ENCODE measurements around the gene ARAP1.
A peak's percentile ranks its signal among the peaks of the same experiment; 100 is the strongest.

The ARAP1 gene

GRCh38 chr11:72721689-72722049, 30.5 kb downstream of the ARAP1 start:
- DNase-seq, result no peak

DNA sequence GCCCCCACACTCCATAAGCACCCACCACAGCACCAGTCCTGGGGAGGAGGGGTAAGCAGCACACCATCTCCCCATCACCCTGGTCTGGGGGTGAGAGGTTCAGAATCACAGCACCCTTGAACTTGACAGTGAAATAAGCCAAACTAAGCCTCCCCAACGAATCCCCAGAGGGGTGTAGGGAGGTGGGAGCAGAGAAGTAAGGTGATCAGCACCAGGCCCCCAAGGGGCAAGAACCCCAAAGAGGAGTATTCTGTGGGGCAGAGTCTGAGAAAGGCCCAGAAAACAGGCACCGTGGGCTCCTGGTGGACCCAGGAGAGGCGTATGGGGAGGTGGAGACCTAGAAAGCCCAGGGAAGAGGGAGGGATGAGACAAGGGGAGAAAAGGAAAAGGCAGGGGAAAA, 30.9 kb downstream of the ARAP1 start:
- no peak for DNase-seq

- no peak for DNase-seq
Measured at GRCh38 chr11:72720784-72721183, 31.4 kb downstream of the ARAP1 start.

DNA sequence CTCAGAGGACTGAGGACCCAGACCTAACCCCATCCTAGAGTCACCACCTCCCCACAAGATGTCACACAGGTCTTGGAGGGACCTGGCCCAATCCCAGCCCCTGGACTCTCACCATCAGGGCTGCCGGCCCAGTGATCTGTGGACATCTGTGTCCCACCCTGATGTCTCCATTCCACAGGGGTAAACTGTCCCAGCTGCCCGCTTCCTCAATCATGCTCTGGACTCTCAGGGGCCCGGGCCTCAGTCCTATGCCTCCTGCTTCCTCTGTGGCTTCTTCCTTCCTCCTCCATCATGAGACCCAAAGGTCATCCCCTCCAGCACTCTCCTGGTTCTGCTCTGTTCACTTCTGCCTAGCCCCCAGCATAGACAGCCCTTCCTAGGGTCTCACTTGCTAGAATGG, 32.2 kb downstream of the ARAP1 start:
- no peak for DNase-seq

- no peak for DNase-seq
Measured at GRCh38 chr11:72719551-72719950, 32.7 kb downstream of the ARAP1 start.

DNA sequence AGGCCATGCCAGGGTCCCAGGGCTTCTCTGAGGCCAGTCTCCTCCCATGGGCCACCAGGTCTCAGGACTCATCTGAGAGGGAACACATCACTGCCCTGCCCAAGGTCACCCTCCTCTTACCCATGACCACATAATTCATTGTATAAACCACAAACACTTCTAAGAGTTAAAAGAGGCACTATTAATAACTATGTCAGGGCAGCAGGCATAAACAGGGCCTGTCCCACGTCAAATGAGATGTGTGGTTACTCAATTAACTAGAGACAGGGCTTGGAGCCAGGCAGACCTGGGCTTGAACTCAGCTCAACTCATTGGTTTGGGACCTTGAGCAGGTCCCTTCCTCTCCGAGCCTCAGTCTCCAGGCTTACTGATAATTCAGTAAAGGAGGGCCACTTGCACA, 33.1 kb downstream of the ARAP1 start:
- DNase-seq, result no peak

DNA sequence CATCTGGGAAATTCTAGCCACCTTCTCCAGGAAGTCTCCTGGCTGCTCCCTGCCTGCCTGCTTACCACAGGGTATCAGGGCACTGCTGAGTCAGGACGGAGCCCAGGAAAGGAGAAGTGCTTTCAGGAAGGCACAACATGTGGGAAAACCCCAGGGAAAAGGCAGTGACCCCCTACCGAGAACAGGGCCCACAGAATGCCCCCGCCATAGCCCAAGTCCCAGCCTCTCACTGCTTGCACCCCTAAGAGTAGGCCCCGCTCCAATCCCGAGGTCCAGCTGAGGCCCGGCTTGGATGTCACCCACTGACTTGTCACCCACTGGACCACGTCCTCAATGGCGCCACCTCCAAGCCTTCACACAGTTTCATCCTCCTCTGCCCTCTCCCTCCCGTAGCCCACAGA, 34.1 kb downstream of the ARAP1 start:
- DNase-seq, result no peak

DNA sequence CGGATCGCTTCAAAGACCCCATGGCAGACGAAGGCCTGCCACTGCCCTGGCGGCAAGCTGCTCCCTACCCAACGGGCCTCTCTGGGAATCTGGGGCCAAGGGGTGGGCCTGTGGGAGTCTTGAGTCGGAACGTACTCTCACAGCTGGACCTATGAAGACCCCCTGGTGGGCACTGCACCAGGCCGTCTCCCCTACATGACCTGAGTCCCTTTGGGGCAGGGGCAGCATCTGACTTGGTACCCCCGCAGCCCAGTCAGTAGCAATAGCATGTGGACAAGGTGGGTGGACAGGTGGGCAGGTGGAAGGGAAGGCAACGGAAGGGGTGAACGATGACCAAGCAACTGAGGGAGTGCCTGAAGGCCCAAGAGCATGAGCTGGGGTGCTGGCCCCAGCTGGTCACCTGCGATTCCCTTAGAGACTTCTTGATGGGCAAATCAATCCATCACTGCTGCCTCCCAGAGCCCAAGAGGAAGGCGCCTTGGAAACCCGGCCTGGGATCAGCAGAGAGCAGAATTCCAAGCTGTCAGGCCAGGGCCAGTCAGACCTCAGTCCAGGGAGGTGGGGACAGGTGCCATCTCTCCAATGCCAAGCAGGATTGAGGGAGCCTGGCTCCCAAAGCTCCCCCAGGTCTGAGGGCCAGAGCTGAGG, 35.3 kb downstream of the ARAP1 start:
- no peak for DNase-seq

DNA sequence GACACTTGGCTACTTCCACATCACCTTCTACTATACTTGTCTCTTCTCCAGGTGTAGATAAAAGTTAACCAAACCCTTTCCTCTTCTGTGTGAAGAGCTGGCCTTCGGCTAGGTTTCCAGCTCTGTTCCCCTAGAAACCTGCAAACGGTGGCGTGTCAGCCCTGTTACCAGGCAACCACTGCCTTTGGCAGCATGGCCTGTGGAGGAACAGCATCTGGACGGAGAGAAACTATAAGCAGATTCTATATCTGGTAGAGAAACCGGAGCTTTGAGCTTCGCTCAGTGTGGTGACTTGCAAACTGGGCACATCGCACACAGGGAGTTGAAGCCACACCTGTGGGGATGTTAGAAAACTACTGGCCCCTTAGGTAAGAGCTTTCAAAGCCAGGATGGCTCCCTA, 35.9 kb downstream of the ARAP1 start:
- peak; percentile 14 for DNase-seq

DNA sequence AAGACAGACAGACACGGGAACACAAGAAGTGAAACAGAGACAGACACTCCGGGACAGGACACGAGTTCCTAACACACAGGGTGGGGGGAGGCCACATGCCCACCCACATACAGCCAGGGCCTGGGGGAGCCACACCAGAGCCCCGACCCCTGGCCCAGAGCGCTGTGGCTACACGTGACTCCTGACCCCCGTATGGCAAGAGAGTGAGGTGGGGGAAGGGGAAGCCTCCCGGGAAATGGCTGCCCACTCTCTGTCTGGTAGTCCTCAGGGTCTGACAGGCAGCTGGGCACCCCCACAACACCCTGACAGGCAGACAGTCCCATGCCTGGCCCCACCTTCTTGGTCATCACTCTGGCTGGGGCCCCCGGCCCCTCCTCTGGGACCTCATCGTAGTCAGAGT, 39.4 kb downstream of the ARAP1 start:
- no peak for DNase-seq

DNA sequence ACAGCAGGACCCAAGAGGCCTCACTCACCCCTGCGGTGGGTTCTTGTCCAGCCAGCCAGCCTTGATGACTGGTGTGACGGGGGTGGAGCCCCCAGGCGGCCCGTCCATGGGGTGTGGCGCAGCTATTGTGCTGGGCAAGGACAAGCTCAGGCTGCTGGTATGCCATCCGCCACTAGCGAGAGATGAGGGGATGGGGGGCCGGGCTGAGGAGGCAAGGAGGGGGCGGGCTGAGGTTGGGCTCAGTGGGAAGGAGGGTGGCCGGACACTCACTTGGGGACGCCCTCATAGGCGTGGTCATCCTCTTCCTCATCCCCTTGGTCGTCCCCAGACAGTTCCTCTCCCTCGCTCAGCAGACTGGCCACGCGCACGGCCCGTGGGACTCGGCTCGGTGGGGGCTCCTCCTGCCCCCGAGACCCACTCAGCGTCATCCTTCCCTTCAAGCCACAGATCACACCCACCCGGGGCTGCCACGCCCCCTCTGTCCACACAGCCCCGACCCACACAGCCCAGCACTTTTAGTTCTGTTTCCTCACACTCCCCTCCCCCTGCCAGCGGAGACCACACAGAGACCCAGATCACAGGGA, 39.9 kb downstream of the ARAP1 start:
- no peak for DNase-seq

GRCh38 chr11:72711141-72711540, 41.1 kb downstream of the ARAP1 start:
- DNase-seq, result no peak

DNA sequence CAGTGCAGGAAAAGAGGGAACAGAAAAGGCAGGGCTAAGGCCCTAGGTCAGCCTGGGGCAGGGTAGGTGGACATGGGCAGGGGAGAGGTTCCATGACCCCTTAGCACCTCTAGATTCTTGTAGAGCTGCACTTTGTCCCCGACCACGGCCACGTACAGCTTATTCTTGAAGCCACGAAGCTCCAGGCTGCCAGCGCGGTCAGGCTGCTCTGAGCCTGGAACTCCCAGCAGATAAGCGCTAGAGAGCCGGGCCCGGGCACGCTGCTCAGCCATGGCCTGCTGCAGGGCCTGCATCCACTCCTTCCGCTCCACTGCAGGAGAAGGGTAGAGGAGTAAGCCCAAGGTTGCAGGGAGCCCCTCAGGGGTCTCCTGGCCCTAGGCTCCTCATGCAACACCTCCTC, 41.9 kb downstream of the ARAP1 start:
- DNase-seq, result no peak

GRCh38 chr11:72709478-72710238, 42.5 kb downstream of the ARAP1 start:
- no peak for DNase-seq

DNA sequence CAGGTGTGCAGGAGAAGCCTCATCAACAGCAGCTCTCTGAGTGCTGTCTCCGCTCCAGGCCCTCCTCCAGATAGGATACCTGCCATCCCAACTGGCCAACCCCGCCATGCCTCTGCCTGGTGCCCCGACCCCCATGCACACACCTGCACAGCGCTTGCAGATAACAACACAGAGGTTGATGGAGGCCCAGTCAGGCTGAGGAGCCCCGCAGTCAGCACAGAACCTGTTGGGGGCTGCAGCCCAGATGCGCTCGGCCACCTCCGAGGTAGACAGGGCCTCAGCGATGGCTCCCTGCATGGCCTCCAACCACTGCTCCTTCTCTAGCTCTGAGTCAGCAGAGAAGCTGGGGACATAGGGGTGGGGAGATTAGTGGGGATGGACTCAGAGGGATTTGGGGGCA, 45.2 kb downstream of the ARAP1 start:
- DNase-seq, result no peak

- no peak for DNase-seq
Measured at GRCh38 chr11:72706579-72706978, 45.6 kb downstream of the ARAP1 start.

- DNase-seq, result no peak
Measured at GRCh38 chr11:72705442-72706365, 46.5 kb downstream of the ARAP1 start.

DNA sequence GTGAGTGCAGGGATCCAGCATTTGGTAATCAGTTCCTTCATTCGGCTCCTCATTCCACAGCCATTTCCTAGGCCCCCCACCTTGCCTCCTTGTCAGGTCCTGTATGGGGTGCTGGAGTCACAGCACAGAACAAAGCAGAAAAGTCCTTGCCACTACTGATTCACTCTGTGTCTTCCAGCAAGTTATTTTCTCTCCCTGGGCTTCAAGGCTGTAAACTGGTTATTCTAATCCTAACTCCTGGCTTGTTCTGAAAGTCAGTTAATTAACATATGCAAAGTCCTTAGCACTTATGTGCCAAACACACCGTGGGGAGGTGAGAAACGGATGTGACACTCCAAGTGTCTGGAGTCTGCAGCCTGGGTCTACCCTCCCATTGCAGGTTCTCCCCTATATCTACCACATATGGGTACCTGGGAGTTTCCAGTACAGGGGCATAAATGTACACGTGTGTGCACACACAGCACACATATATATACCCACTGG, 47.4 kb downstream of the ARAP1 start:
- no peak for DNase-seq

- no peak for DNase-seq
Measured at GRCh38 chr11:72704028-72704782, 48.0 kb downstream of the ARAP1 start.

GRCh38 chr11:72703267-72704008, 48.8 kb downstream of the ARAP1 start:
- no peak for DNase-seq

DNA sequence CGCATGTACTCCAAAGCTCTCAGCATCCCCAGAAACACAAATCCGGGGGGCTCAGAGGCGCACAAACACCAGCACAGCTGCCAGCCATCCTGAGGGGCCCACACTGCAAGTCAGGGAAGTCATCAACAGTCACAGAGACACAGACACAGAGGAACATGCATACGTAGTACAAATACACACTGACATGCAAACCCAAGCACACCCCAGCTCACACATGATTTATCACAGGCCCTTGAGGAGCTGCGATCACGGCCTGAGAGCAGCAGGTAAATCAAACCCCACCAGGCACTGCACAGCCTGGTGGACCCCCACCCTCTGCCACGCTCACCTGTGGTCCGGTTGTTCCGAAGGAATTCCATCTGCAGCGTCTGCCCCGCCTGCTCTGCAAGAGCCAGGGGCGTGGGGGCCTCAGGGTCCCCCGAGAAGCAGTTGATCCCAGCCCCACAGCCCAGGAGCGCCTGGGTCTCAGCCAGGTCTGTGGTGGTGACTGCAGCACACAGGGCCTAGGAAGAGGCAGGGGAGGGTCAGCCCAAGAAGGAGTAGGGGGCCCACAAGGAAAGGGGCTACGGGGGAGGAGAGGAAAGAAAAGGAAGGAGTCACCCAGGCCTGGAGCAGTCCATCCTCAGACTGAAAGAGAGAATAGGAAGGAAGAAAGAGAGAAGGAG, 49.5 kb downstream of the ARAP1 start:
- no peak for DNase-seq
